A549 (cell line): ENCODE data around the gene GFM2.

Source experiments
- BCL3 ChIP-seq: fragments of >200 bp; sonication (Bioruptor Twin); formaldehyde crosslinking; IDR thresholded peaks from 3 replicates; pipeline ENCODE4 v1.6.1; 2016
- CHD2 ChIP-seq: fragments of 150-350 bp; IDR thresholded peaks from 2 replicates; pipeline ENCODE4 v1.6.1; 2014; ENCODE audit warnings: low read length; ENCODE audit not compliant: partially characterized antibody
- CTCF ChIP-seq: fragments of >200 bp; sonication (Bioruptor Twin); formaldehyde crosslinking; IDR thresholded peaks from 3 replicates; pipeline ENCODE4 v1.5.1; 2016
- HDAC2 ChIP-seq: fragments of 200-600 bp; sonication (generic); IDR thresholded peaks from 2 replicates; pipeline ENCODE4 v1.6.1; 2016
- HOXB13 ChIP-seq: fragments of 250-450 bp; sonication (Bioruptor Pico); IDR thresholded peaks from 2 replicates; pipeline ENCODE4 v1.5.0; 2020; ENCODE audit warnings: low read depth, mild to moderate bottlenecking, moderate library complexity
- KDM1A ChIP-seq: fragments of 200-600 bp; sonication (generic); IDR thresholded peaks from 2 replicates; pipeline ENCODE4 v1.6.1; 2016; ENCODE audit warnings: low read depth, mild to moderate bottlenecking
- KDM5A ChIP-seq: fragments of 200-600 bp; sonication (generic); IDR thresholded peaks from 2 replicates; pipeline ENCODE4 v1.6.1; 2016; ENCODE audit warnings: antibody characterized with exemption, mild to moderate bottlenecking
- POLR2A ChIP-seq: IDR thresholded peaks from 2 replicates; pipeline ENCODE4 v1.6.1; 2012; ENCODE audit warnings: mild to moderate bottlenecking, low read length
- RAD21 ChIP-seq, 2 experiments: fragments of >200 bp in 1 of 2; sonication (Bioruptor Twin) in 1 of 2; formaldehyde crosslinking in 1 of 2; IDR thresholded peaks in 1 of 2; conservative IDR thresholded peaks in 1 of 2; 2 replicates in 1 of 2; 3 replicates in 1 of 2; pipeline ENCODE4 v1.6.1; 2012 to 2018; ENCODE audit warnings: inconsistent platforms in 1 of 2
- RCOR1 ChIP-seq: fragments of 150-350 bp; IDR thresholded peaks from 2 replicates; pipeline ENCODE4 v1.6.1; 2014; ENCODE audit warnings: antibody characterized with exemption, low read length, low read depth
- REST ChIP-seq: fragments of 200-600 bp; sonication (generic); IDR thresholded peaks from 2 replicates; pipeline ENCODE4 v1.6.1; 2016; ENCODE audit warnings: antibody characterized with exemption, mild to moderate bottlenecking, moderate library complexity
- SREBF2 ChIP-seq: fragments of 450-650 bp; IDR thresholded peaks from 2 replicates; pipeline ENCODE4 v1.6.1; 2014; ENCODE audit warnings: mild to moderate bottlenecking, moderate library complexity

DNA sequence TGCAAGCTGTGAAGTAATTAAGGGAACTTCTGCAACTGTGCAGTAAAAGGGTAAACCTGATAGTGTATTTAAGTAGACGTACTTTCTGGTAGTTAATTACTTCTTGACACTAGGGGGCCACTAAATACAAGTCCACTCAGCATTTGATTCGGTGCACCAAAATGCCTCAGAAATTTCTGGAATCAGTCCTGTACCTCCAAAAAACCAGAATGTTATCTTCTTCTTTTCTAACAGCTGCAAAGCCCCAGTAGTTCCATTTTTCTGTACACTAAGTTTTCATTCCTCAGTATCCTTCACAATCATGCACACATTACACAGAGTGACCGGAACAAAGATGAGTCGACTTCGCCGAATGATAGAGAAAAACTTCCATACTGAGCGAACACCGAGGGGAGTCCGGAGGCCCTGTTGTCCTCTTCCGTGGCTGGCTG is 484 bp downstream of the GFM2 start:
- peak; percentile 53 for TF ChIP-seq CTCF
- no peak for TF ChIP-seq HOXB13 (CRISPR knock-in tag)
- TF ChIP-seq POLR2A: no peak
- no peak for TF ChIP-seq KDM5A
- no peak for TF ChIP-seq RCOR1
- no peak for TF ChIP-seq REST
- TF ChIP-seq RAD21 (conservative IDR thresholded peaks at IDR 0.05 in 1 of 2, IDR thresholded peaks at IDR 0.05 in 1 of 2): peak; percentile 20 to 35; a peak in 2 of 5 replicates
- TF ChIP-seq CHD2: no peak
- no peak for TF ChIP-seq SREBF2
- TF ChIP-seq KDM1A: no peak
- 0 out of 2 replicates have a peak, but pooled peaks have one; percentile 17 for TF ChIP-seq HDAC2
- no peak for TF ChIP-seq BCL3
